ENCODE results near the gene TGFBR2. TPM values are rescaled to one million over a fixed set of nuclear protein-coding genes. Genes with fewer than 3 reads are reported as not detected.

The TGFBR2 gene
- total and polyA plus RNA-seq, 2 of the 13 experiments (the other 11 are each of a cell fraction or from before 2014, with no cell fraction given) = 82.2 to 187 TPM

- TF ChIP-seq ZNF280D (CRISPR knock-in tag; IDR thresholded peaks at IDR 0.05) = no peak
- no peak for TF ChIP-seq DZIP1 (CRISPR knock-in tag; IDR thresholded peaks at IDR 0.05)
- peak; percentile 68 for TF ChIP-seq POLR2G (IDR thresholded peaks at IDR 0.05; ENCODE audit: low read depth, low read length)
- TF ChIP-seq PAX8 (CRISPR knock-in tag; IDR thresholded peaks at IDR 0.05; ENCODE audit: borderline replicate concordance) = no peak
- TF ChIP-seq ZNF720 (CRISPR knock-in tag; IDR thresholded peaks at IDR 0.05) = no peak
- TF ChIP-seq AFF4 (CRISPR knock-in tag; IDR thresholded peaks at IDR 0.05) = 0 out of 2 replicates have a peak, but pooled peaks have one; percentile 90
- TF ChIP-seq ZC3H4 (CRISPR knock-in tag; IDR thresholded peaks at IDR 0.05; ENCODE audit: borderline replicate concordance) = peak; percentile 91
- TF ChIP-seq ARID4A (CRISPR knock-in tag; IDR thresholded peaks at IDR 0.05; ENCODE audit: borderline replicate concordance) = no peak
- TF ChIP-seq CREB1 (IDR thresholded peaks at IDR 0.05) = no peak
- TF ChIP-seq CREB1 (CRISPR knock-in tag; IDR thresholded peaks at IDR 0.05) = peak; percentile 71; the same call in 1 of the 2 replicates
- 0 out of 2 replicates have a peak, but pooled peaks have one; percentile 29 for TF ChIP-seq ZNF780A (CRISPR knock-in tag; IDR thresholded peaks at IDR 0.05)
- TF ChIP-seq MAF1 (CRISPR knock-in tag; IDR thresholded peaks at IDR 0.05; ENCODE audit: borderline replicate concordance) = no peak
These were observed 598 bp upstream of the TGFBR2 start (continued) for GRCh38 chr3:30605706-30606300.

Data from HepG2 (cell line).